GM04503 (cell line): ENCODE data around the gene TTLL12.

Experiments
- DNase-seq: peaks from one replicate; pipeline ENCODE4 v3.0.0-alpha.2; 2012; ENCODE audit warnings: low read depth

TTLL12 gene

GRCh38 chr22:43127166-43127908 is 59.6 kb downstream of the TTLL12 start:
- DNase-seq = no peak

DNA sequence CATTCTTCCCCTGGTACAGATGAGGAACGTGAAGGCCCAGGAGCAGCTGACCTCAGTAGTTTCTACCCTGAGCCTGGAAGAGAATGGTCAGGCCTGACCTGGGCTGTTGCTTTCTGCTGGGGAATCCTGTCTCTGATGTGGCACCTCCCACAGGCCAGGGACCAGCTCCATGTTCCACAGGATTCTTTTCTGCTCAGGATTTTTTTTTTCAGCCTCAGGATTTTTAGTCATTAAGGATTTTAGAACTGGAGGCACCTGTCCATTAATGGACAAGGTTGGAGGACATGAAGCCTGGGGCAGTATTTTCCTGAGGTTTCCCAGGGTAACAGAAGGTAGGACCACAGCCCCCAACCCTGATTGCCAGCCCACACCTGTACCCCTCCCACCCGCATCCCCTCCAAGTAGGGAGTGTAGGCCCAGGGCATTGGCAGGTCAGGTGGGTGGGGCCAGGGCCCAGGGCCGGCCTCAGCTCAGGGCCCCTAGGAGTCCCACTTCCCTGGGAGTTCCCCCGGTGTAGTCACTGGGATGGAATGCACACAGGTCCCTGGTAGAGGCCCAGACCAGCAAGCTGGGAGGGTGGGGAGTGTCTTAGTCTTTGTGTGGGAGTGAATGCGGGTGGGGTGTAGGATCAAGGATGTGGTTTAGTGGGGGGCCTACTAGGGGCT is 60.3 kb downstream of the TTLL12 start:
- DNase-seq = peak; percentile 43

- no peak for DNase-seq
Observed at GRCh38 chr22:43118953-43119458, 67.9 kb downstream of the TTLL12 start.

GRCh38 chr22:43118024-43118849 is 68.7 kb downstream of the TTLL12 start:
- DNase-seq = no peak

DNA sequence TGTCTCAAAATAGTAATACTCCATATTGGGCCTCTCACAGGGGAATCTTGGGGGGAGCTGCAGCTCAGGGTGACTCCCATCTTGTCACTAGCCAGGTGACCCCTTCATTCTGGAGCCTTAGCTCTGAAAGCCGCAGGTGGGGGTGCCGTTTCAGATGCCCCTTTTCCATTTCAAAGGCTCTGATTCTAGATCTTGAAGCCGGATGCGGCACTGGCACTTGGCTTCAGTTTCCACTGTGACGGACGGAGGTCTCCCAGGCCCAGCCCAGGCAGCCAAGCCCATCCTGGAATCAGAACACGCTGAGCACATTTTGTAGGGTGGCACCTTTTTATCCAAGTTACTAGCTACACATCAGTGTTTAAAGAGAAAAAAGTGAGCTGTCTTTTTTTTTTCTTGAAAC is 70.0 kb downstream of the TTLL12 start:
- DNase-seq = no peak
